Measurements from ENCODE around the gene EIF5B. TPM values are rescaled to one million over a fixed set of nuclear protein-coding genes. Genes with fewer than 3 reads are reported as not detected.

EIF5B gene
- total RNA-seq, 1 experiment from 2014 or later = 79.5 TPM

DNA sequence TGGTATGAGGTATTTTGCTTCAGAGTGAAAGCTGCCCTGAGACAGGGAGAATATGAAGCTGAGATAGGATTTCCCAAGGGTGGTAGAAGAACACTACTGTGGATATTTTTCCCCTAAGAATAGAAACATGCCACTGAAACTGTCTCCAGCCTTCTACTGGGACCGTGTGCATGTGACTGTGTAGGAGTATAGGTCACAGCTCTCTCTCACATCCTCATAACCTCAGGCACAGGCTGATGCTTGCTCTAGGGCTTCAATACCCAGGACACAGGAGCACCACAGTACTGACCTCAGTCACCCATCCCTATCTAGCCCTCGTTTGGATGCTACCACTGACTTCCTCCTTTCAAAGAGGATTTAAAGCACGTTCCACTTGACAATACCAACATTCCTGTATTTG is 85.4 kb downstream of the EIF5B start:
- peaks cover 5% of the 10 kb centered on the region; the same call in 1 of the 2 replicates for H3K36me3 ChIP-seq (ENCODE audit: control insufficient read depth, insufficient read depth, low read length)
- H3K27me3 Mint-ChIP-seq (ENCODE audit: insufficient read depth, unreplicated experiment) = no peaks in the 10 kb centered on the region
- TF ChIP-seq, protein P1, sequence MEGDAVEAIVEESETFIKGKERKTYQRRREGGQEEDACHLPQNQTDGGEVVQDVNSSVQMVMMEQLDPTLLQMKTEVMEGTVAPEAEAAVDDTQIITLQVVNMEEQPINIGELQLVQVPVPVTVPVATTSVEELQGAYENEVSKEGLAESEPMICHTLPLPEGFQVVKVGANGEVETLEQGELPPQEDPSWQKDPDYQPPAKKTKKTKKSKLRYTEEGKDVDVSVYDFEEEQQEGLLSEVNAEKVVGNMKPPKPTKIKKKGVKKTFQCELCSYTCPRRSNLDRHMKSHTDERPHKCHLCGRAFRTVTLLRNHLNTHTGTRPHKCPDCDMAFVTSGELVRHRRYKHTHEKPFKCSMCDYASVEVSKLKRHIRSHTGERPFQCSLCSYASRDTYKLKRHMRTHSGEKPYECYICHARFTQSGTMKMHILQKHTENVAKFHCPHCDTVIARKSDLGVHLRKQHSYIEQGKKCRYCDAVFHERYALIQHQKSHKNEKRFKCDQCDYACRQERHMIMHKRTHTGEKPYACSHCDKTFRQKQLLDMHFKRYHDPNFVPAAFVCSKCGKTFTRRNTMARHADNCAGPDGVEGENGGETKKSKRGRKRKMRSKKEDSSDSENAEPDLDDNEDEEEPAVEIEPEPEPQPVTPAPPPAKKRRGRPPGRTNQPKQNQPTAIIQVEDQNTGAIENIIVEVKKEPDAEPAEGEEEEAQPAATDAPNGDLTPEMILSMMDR (IDR thresholded peaks at IDR 0.05; ENCODE audit: insufficient read depth in 1 of 2, low read depth in 1 of 2, low read length in 1 of 2, severe bottlenecking in 1 of 2, unreplicated experiment in 1 of 2) = no peak
- H3K9me3 Mint-ChIP-seq (ENCODE audit: unreplicated experiment) = no peaks in the 10 kb centered on the region
- intact Hi-C loops (cut with micrococcal nuclease; ENCODE audit: unreplicated experiment) = no loop called here
- POLR2A ChIA-PET = no interaction called here
- H3K4me1 Mint-ChIP-seq (ENCODE audit: low read depth, unreplicated experiment) = peaks cover 9% of the 10 kb centered on the region
- no peak for DNase-seq
- BruUV-seq (replicated peaks) = no TSS peak
- H3K4me1 ChIP-seq = no peaks in the 10 kb centered on the region
- H3K4me3 Mint-ChIP-seq (ENCODE audit: unreplicated experiment) = no peak overlapping the region
- peaks cover 48% of the 10 kb centered on the region for H3K36me3 Mint-ChIP-seq (ENCODE audit: insufficient read depth, unreplicated experiment)
- H3K27me3 ChIP-seq (replicated peaks; ENCODE audit: control insufficient read depth, insufficient read depth, low read length) = no peaks in the 10 kb centered on the region
- no peak overlapping the region for H3K27ac Mint-ChIP-seq (ENCODE audit: unreplicated experiment)
- CTCF ChIA-PET = no interaction called here
- no peaks in the 10 kb centered on the region for H3K9me3 ChIP-seq
- H3K4me3 ChIP-seq (ENCODE audit: low read depth, low read length) = no peak overlapping the region

DNA sequence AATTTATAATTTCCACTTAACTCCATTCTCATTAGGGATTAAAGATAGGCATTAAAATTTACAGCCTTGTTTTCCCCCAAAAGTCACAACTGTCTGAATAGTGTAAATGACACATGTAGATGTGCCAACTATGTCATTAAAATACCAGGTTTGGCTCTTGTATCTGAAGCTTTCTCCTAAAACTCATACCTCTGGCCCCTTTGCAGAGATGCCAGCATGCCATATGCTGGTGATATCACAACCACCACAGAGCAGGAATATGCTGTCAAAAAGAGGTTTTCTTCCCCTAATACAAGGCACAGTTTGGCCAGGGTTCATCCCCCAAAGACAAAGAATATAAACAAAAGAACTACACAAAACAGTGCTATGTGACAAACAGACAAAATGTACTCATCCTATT is 87.2 kb downstream of the EIF5B start:
- H3K4me1 Mint-ChIP-seq (ENCODE audit: low read depth, unreplicated experiment) = peaks cover 9% of the 10 kb centered on the region
- peaks cover 43% of the 10 kb centered on the region for H3K36me3 Mint-ChIP-seq (ENCODE audit: insufficient read depth, unreplicated experiment)
- CTCF ChIA-PET = no interaction called here
- no peak for DNase-seq
- H3K9me3 Mint-ChIP-seq (ENCODE audit: unreplicated experiment) = no peaks in the 10 kb centered on the region
- intact Hi-C loops (cut with micrococcal nuclease; ENCODE audit: unreplicated experiment) = no loop called here
- no peak overlapping the region for H3K27ac Mint-ChIP-seq (ENCODE audit: unreplicated experiment)
- no peaks in the 10 kb centered on the region for H3K27me3 Mint-ChIP-seq (ENCODE audit: insufficient read depth, unreplicated experiment)
- TF ChIP-seq, protein P1 (IDR thresholded peaks at IDR 0.05; ENCODE audit: insufficient read depth in 1 of 2, low read depth in 1 of 2, low read length in 1 of 2, severe bottlenecking in 1 of 2, unreplicated experiment in 1 of 2) = no peak
- no TSS peak for BruUV-seq (replicated peaks)
- Histone ChIP-seq H3K9me3 (no peaks in the 10 kb centered on the region), H3K27me3 (replicated peaks; ENCODE audit: control insufficient read depth, insufficient read depth, low read length) (no peaks in the 10 kb centered on the region), H3K36me3 (ENCODE audit: control insufficient read depth, insufficient read depth, low read length) (peaks cover 5% of the 10 kb centered on the region; the same call in 1 of the 2 replicates), H3K4me3 (ENCODE audit: low read depth, low read length) (no peak overlapping the region), H3K4me1 (no peaks in the 10 kb centered on the region)
- no peak overlapping the region for H3K4me3 Mint-ChIP-seq (ENCODE audit: unreplicated experiment)
- POLR2A ChIA-PET = no interaction called here

DNA sequence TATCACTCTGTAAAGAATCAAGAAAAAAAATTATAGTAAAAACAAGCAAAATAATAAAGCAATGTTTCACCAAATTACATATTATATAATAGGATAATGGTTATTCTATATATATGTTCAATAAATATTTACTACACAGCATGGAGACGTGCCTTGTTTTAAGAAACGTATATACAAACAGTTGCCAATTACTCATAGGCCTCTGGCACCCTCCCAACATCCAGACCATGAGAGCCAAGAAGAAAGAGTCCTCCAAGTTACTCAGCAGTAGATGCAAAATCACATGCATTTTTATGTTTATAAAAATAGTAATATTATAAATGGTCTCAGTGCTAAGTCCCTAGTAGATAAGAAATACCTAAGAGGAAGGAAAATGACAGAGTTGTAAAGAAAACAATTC is 87.8 kb downstream of the EIF5B start:
- no peak overlapping the region for H3K27ac Mint-ChIP-seq (ENCODE audit: unreplicated experiment)

More for the DNA sequence above, 87.8 kb downstream of the EIF5B start:
- H3K4me3 Mint-ChIP-seq (ENCODE audit: unreplicated experiment) = no peak overlapping the region
- Histone ChIP-seq H3K4me1 (no peaks in the 10 kb centered on the region), H3K9me3 (no peaks in the 10 kb centered on the region), H3K27me3 (replicated peaks; ENCODE audit: control insufficient read depth, insufficient read depth, low read length) (no peaks in the 10 kb centered on the region), H3K36me3 (ENCODE audit: control insufficient read depth, insufficient read depth, low read length) (peaks cover 3% of the 10 kb centered on the region; the same call in 1 of the 2 replicates), H3K4me3 (ENCODE audit: low read depth, low read length) (no peak overlapping the region)
- H3K9me3 Mint-ChIP-seq (ENCODE audit: unreplicated experiment) = no peaks in the 10 kb centered on the region
- BruUV-seq (replicated peaks) = no TSS peak
- H3K4me1 Mint-ChIP-seq (ENCODE audit: low read depth, unreplicated experiment) = peaks cover 9% of the 10 kb centered on the region
- DNase-seq = no peak
- H3K27me3 Mint-ChIP-seq (ENCODE audit: insufficient read depth, unreplicated experiment) = no peaks in the 10 kb centered on the region
- CTCF ChIA-PET = no interaction called here
- intact Hi-C loops (cut with micrococcal nuclease; ENCODE audit: unreplicated experiment) = no loop called here
- TF ChIP-seq, protein P1 (IDR thresholded peaks at IDR 0.05; ENCODE audit: insufficient read depth in 1 of 2, low read depth in 1 of 2, low read length in 1 of 2, severe bottlenecking in 1 of 2, unreplicated experiment in 1 of 2) = no peak
- POLR2A ChIA-PET = no interaction called here
- H3K36me3 Mint-ChIP-seq (ENCODE audit: insufficient read depth, unreplicated experiment) = peaks cover 39% of the 10 kb centered on the region

All from Caco-2 (cell line).